DOHH2 (cell line): ENCODE data around the gene ZNF622.

Source experiments
- EZH2phosphoT487 ChIP-seq: fragments of 200-600 bp; sonication (generic); IDR thresholded peaks from 2 replicates; pipeline ENCODE4 v1.6.1; 2017; ENCODE audit warnings: borderline replicate concordance, mild to moderate bottlenecking, antibody characterized with exemption, low read length, moderate library complexity, mixed read lengths
- TF ChIP-seq, protein P1 (sequence below): fragments of 200-600 bp; sonication (generic); IDR thresholded peaks from one replicate; pipeline ENCODE4 v1.5.1; 2014; ENCODE audit warnings: antibody characterized with exemption, mild to moderate bottlenecking, low read depth, low read length; ENCODE audit not compliant: poor library complexity, severe bottlenecking

DNA sequence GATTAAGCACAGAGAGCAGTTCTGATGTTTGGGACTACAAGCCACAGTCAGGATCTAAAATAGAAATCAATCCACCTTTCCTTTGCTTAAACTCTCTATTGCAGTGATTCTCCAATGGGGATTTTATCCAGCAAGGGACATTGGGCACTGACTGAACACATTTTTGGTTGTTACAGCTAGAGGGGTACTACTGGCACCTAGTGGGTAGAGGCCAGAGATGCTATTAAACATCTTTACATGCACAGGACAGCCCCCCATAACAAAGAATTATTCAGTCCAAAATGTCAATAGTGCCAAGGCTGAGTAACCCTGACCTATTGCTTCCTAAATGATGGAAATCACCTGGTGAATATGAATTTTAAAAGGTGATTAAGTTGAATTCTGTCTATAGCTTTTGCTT is 12.0 kb downstream of the ZNF622 start:
- no peak for TF ChIP-seq EZH2phosphoT487
- TF ChIP-seq, protein P1, sequence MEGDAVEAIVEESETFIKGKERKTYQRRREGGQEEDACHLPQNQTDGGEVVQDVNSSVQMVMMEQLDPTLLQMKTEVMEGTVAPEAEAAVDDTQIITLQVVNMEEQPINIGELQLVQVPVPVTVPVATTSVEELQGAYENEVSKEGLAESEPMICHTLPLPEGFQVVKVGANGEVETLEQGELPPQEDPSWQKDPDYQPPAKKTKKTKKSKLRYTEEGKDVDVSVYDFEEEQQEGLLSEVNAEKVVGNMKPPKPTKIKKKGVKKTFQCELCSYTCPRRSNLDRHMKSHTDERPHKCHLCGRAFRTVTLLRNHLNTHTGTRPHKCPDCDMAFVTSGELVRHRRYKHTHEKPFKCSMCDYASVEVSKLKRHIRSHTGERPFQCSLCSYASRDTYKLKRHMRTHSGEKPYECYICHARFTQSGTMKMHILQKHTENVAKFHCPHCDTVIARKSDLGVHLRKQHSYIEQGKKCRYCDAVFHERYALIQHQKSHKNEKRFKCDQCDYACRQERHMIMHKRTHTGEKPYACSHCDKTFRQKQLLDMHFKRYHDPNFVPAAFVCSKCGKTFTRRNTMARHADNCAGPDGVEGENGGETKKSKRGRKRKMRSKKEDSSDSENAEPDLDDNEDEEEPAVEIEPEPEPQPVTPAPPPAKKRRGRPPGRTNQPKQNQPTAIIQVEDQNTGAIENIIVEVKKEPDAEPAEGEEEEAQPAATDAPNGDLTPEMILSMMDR, result no peak
